ENCODE measurements around the gene TMPO. TPM values are rescaled to one million over a fixed set of nuclear protein-coding genes. Genes with fewer than 3 reads are reported as not detected.
"Not testable (repeated sequence)": the region's sequence is repeated elsewhere in the genome, so short reads cannot be mapped to it uniquely, and the experiment has no call there.

Gene TMPO
- total RNA-seq, 2 donors from 2014 or later, result 236 to 248 TPM

DNA sequence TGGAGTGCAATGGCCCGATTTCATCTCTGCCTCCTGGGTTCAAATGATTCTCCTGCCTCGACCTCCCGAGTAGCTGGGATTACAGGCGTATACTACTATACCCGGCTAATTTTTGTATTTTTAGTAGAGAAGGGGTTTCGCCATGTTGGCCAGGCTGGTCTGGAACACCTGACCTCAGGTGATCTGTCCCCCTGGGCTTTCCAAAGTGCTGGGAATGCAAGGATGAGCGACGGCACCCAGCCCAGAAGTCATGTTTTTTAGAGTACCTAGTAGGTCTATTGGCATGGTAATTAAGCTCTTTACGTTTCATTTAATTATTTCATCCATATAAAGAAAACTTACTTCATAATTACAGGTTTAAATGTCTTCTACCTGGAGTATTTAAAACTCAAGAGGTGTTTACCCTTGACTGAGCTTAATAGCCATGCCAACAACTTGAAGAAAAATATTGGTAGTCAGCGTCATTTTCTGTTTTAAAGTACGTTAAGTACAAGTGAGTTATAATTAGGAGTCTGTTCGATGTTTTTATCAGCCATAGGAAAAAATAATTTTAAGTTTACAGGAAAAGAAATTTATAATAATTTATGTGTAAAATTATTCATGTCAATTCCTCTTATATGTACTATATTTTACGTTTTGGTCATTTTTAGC is 4.0 kb downstream of the TMPO start:
- Mint-ChIP-seq H3K27ac (peak overlapping the region; percentile 89), H3K4me3 (peak overlapping the region; percentile 94 to 98), H3K36me3 (ENCODE audit: insufficient read depth in 2 of 2) (peaks cover 7 to 33% of the 10 kb centered on the region in 2 donors), H3K27me3 (ENCODE audit: low read depth) (no peaks in the 10 kb centered on the region), H3K4me1 (ENCODE audit: low read depth) (peaks cover 47% of the 10 kb centered on the region), H3K9me3 (no peaks in the 10 kb centered on the region)
- no peak for DNase-seq
- ATAC-seq (replicated peaks in 1 of 2), result no peak

DNA sequence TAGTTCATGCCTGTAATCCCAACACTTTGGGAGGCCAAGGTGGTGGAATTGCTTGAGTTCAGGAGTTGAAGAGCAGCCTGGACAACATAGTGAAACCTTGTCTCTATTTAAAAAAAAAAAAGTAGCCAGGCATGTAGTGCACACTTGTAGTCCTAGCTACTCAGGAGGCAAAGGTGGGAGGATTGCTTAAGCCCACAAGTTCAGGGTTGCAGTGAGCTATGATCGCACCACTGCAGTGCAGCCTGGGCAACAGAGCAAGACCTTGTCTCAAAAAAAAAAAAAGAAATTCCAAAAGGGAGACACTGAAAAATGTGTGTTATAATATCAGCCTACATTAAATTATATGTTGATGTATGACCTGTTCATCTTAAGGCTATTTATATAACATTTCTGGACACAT is 14.7 kb downstream of the TMPO start:
- H3K36me3 Mint-ChIP-seq (ENCODE audit: insufficient read depth in 2 of 2), result peaks cover 4 to 56% of the 10 kb centered on the region in 2 donors
- H3K9me3 Mint-ChIP-seq, result no peaks in the 10 kb centered on the region
- DNase-seq, result no peak
- H3K4me3 Mint-ChIP-seq, result no peak overlapping the region
- H3K27ac Mint-ChIP-seq, result no peak overlapping the region
- H3K27me3 Mint-ChIP-seq (ENCODE audit: low read depth), result no peaks in the 10 kb centered on the region
- peaks cover 10% of the 10 kb centered on the region for H3K4me1 Mint-ChIP-seq (ENCODE audit: low read depth)
- ATAC-seq (replicated peaks in 1 of 2), result no peak

DNA sequence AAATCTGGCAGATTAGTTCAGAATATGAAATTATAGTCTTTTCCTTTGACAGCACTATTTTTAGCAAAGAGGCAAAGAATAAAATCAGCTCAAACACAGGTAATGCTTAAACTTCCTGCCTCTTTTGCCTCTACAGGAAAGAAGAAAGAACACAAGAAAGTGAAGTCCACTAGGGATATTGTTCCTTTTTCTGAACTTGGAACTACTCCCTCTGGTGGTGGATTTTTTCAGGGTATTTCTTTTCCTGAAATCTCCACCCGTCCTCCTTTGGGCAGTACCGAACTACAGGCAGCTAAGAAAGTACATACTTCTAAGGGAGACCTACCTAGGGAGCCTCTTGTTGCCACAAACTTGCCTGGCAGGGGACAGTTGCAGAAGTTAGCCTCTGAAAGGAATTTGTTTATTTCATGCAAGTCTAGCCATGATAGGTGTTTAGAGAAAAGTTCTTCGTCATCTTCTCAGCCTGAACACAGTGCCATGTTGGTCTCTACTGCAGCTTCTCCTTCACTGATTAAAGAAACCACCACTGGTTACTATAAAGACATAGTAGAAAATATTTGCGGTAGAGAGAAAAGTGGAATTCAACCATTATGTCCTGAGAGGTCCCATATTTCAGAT is 17.4 kb downstream of the TMPO start:
- DNase-seq (no peak), ATAC-seq (replicated peaks in 1 of 2) (peak in 1 of 2 donors; percentile 25)
- Mint-ChIP-seq H3K27ac (peak overlapping the region; percentile 46), H3K4me1 (ENCODE audit: low read depth) (peaks cover 10% of the 10 kb centered on the region), H3K27me3 (ENCODE audit: low read depth) (no peaks in the 10 kb centered on the region), H3K36me3 (ENCODE audit: insufficient read depth in 2 of 2) (peaks cover 4 to 54% of the 10 kb centered on the region in 2 donors), H3K9me3 (no peaks in the 10 kb centered on the region), H3K4me3 (no peak overlapping the region)

DNA sequence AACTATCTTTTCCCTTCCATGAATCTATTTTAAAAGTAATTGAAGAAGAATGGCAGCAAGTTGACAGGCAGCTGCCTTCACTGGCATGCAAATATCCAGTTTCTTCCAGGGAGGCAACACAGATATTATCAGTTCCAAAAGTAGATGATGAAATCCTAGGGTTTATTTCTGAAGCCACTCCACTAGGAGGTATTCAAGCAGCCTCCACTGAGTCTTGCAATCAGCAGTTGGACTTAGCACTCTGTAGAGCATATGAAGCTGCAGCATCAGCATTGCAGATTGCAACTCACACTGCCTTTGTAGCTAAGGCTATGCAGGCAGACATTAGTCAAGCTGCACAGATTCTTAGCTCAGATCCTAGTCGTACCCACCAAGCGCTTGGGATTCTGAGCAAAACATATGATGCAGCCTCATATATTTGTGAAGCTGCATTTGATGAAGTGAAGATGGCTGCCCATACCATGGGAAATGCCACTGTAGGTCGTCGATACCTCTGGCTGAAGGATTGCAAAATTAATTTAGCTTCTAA is 18.4 kb downstream of the TMPO start:
- no peak for DNase-seq
- ATAC-seq (replicated peaks in 1 of 2), result no peak
- H3K27ac Mint-ChIP-seq, result no peak overlapping the region
- H3K36me3 Mint-ChIP-seq (ENCODE audit: insufficient read depth in 2 of 2), result peaks cover 4 to 49% of the 10 kb centered on the region in 2 donors
- no peak overlapping the region for H3K4me3 Mint-ChIP-seq
- H3K27me3 Mint-ChIP-seq (ENCODE audit: low read depth), result no peaks in the 10 kb centered on the region
- H3K4me1 Mint-ChIP-seq (ENCODE audit: low read depth), result peaks cover 6% of the 10 kb centered on the region
- H3K9me3 Mint-ChIP-seq, result no peaks in the 10 kb centered on the region

DNA sequence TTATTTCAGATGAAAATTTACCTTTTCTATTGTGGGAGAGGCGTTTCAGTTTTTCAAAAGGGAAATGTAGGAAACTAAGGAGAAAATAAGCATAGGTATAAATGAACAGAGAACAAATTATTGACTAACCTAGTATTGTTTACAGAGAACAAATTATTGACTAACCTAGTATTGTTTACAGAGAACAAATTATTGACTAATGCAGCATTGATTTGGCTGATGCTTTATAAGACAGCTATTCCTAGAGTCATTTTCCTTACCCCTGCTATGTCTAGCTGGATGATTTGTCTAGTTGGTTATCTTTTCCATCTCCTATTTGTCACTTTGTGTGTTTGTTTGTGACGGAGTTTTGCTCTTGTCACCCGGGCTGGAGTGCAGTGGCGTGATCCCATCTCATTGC is 22.6 kb downstream of the TMPO start:
- Mint-ChIP-seq H3K9me3 (no peaks in the 10 kb centered on the region), H3K27ac (no peak overlapping the region), H3K27me3 (ENCODE audit: low read depth) (no peaks in the 10 kb centered on the region), H3K4me3 (no peak overlapping the region), H3K4me1 (ENCODE audit: low read depth) (peaks cover 6% of the 10 kb centered on the region), H3K36me3 (ENCODE audit: insufficient read depth in 2 of 2) (peaks cover 12 to 53% of the 10 kb centered on the region in 2 donors)
- ATAC-seq (replicated peaks in 1 of 2), result no peak
- DNase-seq, result no peak

DNA sequence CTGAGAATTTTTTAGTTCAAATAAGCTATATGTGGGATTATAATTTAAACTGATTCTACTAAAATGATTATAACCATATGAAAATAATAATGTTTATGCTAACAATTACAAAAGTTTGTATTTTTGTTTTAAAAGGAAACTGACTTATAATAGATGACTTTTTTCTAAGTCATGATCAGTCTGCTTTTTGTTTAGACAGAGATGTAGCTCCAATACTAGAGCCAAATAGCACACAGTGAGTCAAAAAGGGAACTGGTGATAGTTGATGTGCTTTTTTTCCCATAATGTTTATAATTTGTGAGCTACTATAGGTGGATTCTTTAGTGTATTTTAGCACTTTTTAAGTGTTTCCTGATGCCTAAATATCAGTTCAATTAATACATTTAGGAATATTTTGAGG is 28.3 kb downstream of the TMPO start:
- DNase-seq (no peak), ATAC-seq (replicated peaks in 1 of 2) (no peak)
- Mint-ChIP-seq H3K36me3 (ENCODE audit: insufficient read depth in 2 of 2) (peaks cover 14 to 46% of the 10 kb centered on the region in 2 donors), H3K4me1 (ENCODE audit: low read depth) (peaks cover 7% of the 10 kb centered on the region), H3K27me3 (ENCODE audit: low read depth) (no peaks in the 10 kb centered on the region), H3K4me3 (no peak overlapping the region), H3K9me3 (no peaks in the 10 kb centered on the region), H3K27ac (peak overlapping the region; percentile 71)

DNA sequence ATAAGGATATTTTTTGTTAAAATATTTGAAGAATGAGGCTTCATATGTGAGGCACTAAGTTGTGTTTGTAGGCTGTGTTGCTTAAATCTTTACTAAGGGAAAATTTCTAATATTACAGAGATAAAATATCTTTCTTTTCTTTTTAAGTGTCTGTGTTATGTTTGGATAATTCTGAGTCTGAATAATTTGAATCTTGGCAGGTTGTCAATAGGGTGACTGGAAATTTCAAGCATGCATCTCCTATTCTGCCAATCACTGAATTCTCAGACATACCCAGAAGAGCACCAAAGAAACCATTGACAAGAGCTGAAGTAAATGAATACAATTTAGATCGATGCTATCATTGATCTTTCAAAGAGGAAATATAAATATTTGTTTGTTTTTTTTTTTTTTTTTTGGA is 29.4 kb downstream of the TMPO start:
- H3K27me3 Mint-ChIP-seq (ENCODE audit: low read depth), result no peaks in the 10 kb centered on the region
- H3K4me3 Mint-ChIP-seq, result no peak overlapping the region
- DNase-seq (no peak), ATAC-seq (replicated peaks in 1 of 2) (no peak)
- H3K36me3 Mint-ChIP-seq (ENCODE audit: insufficient read depth in 2 of 2), result peaks cover 14 to 45% of the 10 kb centered on the region in 2 donors
- H3K9me3 Mint-ChIP-seq, result no peaks in the 10 kb centered on the region
- H3K4me1 Mint-ChIP-seq (ENCODE audit: low read depth), result peaks cover 8% of the 10 kb centered on the region
- H3K27ac Mint-ChIP-seq, result peak overlapping the region; percentile 2

DNA sequence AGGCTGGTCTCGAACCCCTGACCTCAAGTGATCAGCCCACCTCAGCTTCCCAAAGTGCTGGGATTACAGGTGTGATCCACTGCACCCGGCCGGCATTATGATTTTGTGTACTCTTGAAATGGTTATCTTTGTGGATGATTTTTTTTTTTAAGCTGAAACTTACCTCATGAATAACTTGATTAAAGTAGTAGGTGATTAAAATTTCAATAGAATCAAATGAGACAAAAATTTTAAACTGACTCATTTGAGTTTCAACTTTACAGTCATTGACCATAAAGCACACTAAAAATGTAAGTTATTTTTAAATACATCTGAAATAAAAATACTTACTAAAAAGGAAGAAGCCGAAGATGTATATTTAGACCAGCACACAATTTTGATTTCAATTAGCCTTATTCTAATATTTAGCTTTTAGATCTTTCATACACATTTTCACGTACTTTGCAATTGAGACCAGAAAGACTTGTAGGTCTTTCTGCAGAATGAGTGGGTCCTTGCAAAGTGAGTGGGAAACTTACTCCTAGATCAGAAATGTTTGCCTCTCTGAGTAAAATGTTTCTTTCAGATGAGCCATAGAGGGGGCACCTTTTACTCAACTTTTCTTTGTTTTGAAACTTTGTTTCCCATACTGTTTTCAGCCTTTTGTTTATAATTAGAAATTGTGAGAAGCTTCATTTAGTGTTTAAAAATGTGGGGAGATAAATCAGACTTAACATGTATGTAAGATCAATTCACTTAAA is 34.2 kb downstream of the TMPO start:
- Mint-ChIP-seq H3K4me1 (ENCODE audit: low read depth) (peaks cover 8% of the 10 kb centered on the region), H3K4me3 (no peak overlapping the region), H3K27me3 (ENCODE audit: low read depth) (no peaks in the 10 kb centered on the region), H3K9me3 (peaks cover 0 to 1% of the 10 kb centered on the region in 2 donors), H3K27ac (peak overlapping the region; percentile 57), H3K36me3 (ENCODE audit: insufficient read depth in 2 of 2) (peaks cover 9 to 38% of the 10 kb centered on the region in 2 donors)
- ATAC-seq (replicated peaks in 1 of 2) (peak; percentile 44 to 69), DNase-seq (no peak)

DNA sequence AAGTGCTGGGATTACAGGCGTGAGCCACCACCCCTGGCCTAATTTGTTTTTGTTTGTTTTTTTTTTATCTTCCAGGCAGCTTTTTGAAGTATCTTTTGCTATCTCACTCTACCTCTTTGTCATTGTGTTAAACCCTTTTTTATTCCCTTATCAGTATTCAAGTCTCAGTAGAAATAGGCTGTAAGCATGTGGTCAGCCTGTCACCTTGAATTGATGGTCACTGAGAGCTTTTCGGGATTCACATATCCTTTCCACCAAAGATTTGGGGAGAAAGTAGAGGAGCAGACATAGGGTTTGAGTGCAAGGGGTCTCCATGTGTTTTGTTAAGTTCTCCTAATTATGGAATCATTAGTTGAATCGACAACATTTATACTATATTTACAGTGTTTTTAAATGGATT is 36.4 kb downstream of the TMPO start:
- H3K36me3 Mint-ChIP-seq (ENCODE audit: insufficient read depth in 2 of 2), result peaks cover 7 to 29% of the 10 kb centered on the region in 2 donors
- H3K27me3 Mint-ChIP-seq (ENCODE audit: low read depth), result no peaks in the 10 kb centered on the region
- peaks cover 8% of the 10 kb centered on the region for H3K4me1 Mint-ChIP-seq (ENCODE audit: low read depth)
- H3K27ac Mint-ChIP-seq, result no peak overlapping the region
- no peak for DNase-seq
- peaks cover 0 to 1% of the 10 kb centered on the region in 2 donors for H3K9me3 Mint-ChIP-seq
- no peak for ATAC-seq (replicated peaks in 1 of 2)
- no peak overlapping the region for H3K4me3 Mint-ChIP-seq

DNA sequence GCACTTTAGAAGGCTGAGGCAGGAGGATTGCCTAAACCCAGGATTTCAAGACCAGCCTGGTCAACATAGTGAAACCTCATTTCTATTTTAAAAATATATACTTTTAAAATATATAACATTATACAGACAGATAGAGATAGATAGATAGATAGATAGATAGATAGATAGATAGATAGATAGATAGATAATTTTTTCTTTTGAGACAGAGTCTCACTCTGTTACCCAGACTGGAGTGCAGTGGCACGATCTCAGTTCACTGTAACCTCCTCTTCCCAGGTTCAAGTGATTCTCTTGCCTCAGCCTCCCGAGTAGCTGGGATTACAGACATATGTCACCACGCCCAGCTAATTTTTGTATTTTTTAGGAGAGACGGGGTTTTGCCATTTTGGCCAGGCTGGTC is 42.7 kb downstream of the TMPO start:
- DNase-seq, result not testable (repeated sequence)

DNA sequence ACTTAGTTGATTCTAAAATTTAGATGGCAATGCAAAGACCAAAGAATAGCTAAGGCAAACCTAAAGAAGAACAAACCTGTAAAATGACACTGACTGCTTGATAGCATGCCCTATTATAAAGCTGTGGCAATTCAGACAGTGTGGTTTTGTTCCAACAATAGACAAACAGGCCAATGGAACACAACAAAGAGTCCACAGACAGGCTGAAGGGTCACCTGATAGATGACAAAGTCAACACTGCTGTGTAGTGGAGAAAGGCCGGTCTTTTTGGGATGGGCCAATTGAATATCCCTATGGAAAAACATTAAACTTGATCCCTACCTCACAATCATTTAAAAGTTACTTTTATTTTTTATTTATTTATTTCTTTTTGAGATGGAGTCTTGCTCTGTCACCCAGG is 44.3 kb downstream of the TMPO start:
- no peaks in the 10 kb centered on the region for H3K36me3 Mint-ChIP-seq (ENCODE audit: insufficient read depth in 2 of 2)
- H3K27me3 Mint-ChIP-seq (ENCODE audit: low read depth), result no peaks in the 10 kb centered on the region
- H3K4me3 Mint-ChIP-seq, result no peak overlapping the region
- DNase-seq, result no peak
- ATAC-seq (replicated peaks in 1 of 2), result no peak
- no peaks in the 10 kb centered on the region for H3K9me3 Mint-ChIP-seq
- no peak overlapping the region for H3K27ac Mint-ChIP-seq
- H3K4me1 Mint-ChIP-seq (ENCODE audit: low read depth), result no peaks in the 10 kb centered on the region

More for the DNA sequence above, 42.7 kb downstream of the TMPO start:
- H3K4me3 Mint-ChIP-seq; H3K27ac Mint-ChIP-seq; H3K27me3 Mint-ChIP-seq (ENCODE audit: low read depth); H3K9me3 Mint-ChIP-seq; H3K4me1 Mint-ChIP-seq (ENCODE audit: low read depth); H3K36me3 Mint-ChIP-seq (ENCODE audit: insufficient read depth in 2 of 2): not testable (repeated sequence)
- ATAC-seq (replicated peaks in 1 of 2), result peak in 1 of 2 donors; percentile 7

DNA sequence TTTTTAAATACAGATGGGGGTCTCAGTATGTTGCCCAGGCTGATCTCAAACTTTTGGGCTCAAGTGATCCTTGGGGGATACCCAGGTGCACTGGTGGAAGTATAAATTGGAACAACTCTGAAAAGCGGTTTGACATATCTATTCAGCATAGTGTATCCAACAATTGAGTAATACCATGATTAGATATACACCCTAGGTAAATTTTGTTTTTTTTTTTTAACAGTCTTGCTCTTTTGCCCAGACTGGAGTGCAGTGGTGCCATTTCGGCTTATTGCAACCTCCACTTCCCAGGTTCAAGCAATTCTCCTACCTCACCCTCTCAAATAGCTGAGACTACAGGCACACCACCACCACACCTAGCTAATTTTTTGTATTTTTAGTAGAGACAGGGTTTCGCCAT is 46.5 kb downstream of the TMPO start:
- no peak overlapping the region for H3K4me3 Mint-ChIP-seq
- no peak overlapping the region for H3K27ac Mint-ChIP-seq
- no peak for ATAC-seq (replicated peaks in 1 of 2)
- H3K9me3 Mint-ChIP-seq, result no peaks in the 10 kb centered on the region
- H3K36me3 Mint-ChIP-seq (ENCODE audit: insufficient read depth in 2 of 2), result no peaks in the 10 kb centered on the region
- no peaks in the 10 kb centered on the region for H3K4me1 Mint-ChIP-seq (ENCODE audit: low read depth)
- no peak for DNase-seq
- H3K27me3 Mint-ChIP-seq (ENCODE audit: low read depth), result no peaks in the 10 kb centered on the region

DNA sequence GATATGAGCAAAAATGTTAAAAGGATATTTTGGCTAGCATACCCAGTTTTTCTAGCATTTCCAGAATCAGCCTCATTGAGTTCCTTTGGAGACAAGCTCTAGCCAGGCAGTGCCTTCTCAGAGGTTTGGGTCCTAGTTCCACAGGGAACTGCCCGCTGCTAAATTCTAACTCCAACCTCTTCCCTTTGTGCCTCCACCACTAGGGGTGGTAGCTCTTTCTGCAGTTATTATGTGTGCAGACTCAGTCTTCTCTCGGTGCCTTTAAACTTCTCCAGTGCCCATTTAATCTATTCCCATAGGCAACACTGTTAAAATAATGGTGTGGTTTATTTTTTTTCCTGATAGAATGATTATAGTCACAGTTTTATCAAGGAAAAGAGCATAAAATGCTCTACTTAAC is 56.6 kb downstream of the TMPO start:
- ATAC-seq (replicated peaks in 1 of 2) (no peak), DNase-seq (no peak)
- H3K36me3 Mint-ChIP-seq (ENCODE audit: insufficient read depth in 2 of 2), result no peaks in the 10 kb centered on the region
- no peaks in the 10 kb centered on the region for H3K27me3 Mint-ChIP-seq (ENCODE audit: low read depth)
- H3K9me3 Mint-ChIP-seq, result peaks cover 0 to 2% of the 10 kb centered on the region in 2 donors
- no peaks in the 10 kb centered on the region for H3K4me1 Mint-ChIP-seq (ENCODE audit: low read depth)
- H3K27ac Mint-ChIP-seq, result no peak overlapping the region
- no peak overlapping the region for H3K4me3 Mint-ChIP-seq
